Measurements from ENCODE around the gene SS18L1. TPM values are rescaled to one million over a fixed set of nuclear protein-coding genes. Genes with fewer than 3 reads are reported as not detected.

The SS18L1 gene
- total and polyA plus RNA-seq, 10 of the 15 experiments (the other 5 are each of a cell fraction or from before 2014, with no cell fraction given): 1.8 to 20.0 (median 6.6) TPM

DNA sequence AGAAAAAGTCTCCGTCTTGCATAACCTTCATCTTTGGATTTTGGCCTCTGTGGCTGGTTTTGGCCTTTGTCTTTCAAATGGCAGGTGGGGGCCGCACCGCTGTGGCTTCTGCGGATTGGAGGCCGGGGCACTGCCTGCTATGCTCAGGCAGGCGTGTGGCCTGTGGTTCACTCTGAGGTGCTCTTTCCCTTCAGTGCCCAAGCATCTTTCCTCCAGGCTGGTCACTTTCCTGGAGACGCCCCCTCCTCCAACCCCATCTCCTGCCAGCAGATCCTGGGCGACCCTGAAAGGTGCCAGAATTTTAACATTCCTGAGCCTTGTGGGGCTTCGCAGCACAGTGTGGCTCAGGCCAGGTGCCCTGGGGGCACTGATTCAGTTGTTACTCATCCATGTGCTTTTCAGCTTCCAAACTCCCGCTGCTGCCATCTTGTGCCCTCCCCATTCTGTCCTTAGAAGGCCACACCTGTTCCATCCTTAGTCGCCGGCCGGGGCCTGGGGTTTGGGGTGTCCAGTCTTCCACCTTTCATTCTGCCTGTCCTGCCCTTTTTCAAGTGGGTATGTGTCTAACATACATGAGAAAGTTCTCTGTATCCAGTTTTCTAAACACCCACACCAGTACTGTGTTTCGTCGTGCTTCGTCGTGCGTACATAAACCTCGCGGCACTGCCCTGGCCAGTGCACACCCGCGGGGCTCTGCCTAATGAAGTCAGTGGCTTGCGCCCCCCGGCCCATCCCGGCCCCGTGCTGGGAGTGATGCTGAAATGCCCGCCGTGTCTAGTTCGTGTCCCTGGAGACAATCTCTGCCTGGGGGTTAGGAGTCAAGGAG lies 12.1 kb downstream of the SS18L1 start (continued):
- TF ChIP-seq ZNF384 (IDR thresholded peaks at IDR 0.05; ENCODE audit: borderline replicate concordance, low read depth, low read length): no peak
- TF ChIP-seq TCF3 (IDR thresholded peaks at IDR 0.05; ENCODE audit: borderline replicate concordance, insufficient read depth, low read depth, low read length): no peak
- no peak for TF ChIP-seq EZH2 (IDR thresholded peaks at IDR 0.05; ENCODE audit: borderline replicate concordance, control insufficient read depth, low read depth, low read length)
- TF ChIP-seq CHD1 (IDR thresholded peaks at IDR 0.05; ENCODE audit: low read depth, low read length): no peak

DNA sequence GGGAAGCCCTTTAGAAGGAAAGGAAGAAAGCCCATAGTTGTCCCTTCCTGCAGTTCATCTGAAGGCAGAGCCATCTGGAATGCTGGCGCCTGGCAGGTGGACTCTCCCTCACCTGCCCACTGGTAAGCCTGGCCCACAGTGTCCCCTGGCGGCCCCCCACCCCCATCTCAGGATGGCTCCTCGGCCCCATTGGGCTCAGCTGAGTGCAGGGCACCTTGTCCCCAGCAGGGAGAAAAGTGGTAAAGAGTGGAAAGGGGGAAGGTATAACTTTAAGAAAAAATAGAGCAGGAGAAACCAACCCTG lies 12.6 kb downstream of the SS18L1 start:
- 62% methylated on average over 3 of the region's 3 CpGs for WGBS (ENCODE audit: insufficient coverage, insufficient replicate concordance, low lambda C conversion rate, missing lambda C conversion rate)
- no peaks in the 10 kb centered on the region; the same call in 2 of the 3 replicates for H3K9me3 ChIP-seq (replicated peaks; ENCODE audit: control insufficient read depth, insufficient read depth, low read length)
- no peak overlapping the region for H3K4me3 ChIP-seq
- ChIA-PET CTCF (interaction anchor here (0.8 to 1.5 kb wide), 3 partner anchors 12 to 145 kb away, joined by 3 to 8 read pairs (median 5); no protein-coding TSS in a partner anchor), POLR2A (no interaction called here), RAD21 (ENCODE audit: unreplicated experiment) (no interaction called here), SMC1A (ENCODE audit: uncharacterized antibody, unreplicated experiment) (no interaction called here)
- no peak overlapping the region for H3K4me2 ChIP-seq (ENCODE audit: control insufficient read depth, insufficient read depth)
- ATAC-seq (peak; percentile 12; the same call in 1 of the 3 replicates), DNase-seq (ENCODE audit: low read depth, low spot score) (no peak), FAIRE-seq (no peak)
- in situ Hi-C loops (cut with MboI) (no loop called here), intact Hi-C loops (cut with micrococcal nuclease; ENCODE audit: unreplicated experiment) (no loop called here)
- no peak overlapping the region for H2AFZ ChIP-seq (ENCODE audit: control insufficient read depth, low read depth, low read length)
- peaks cover 6% of the 10 kb centered on the region for H3K79me2 ChIP-seq (ENCODE audit: control insufficient read depth, insufficient read depth, low read length)
- peaks cover 9% of the 10 kb centered on the region for H3K4me1 ChIP-seq (ENCODE audit: control insufficient read depth, insufficient read depth, low read length)
- peaks cover 15 to 25% of the 10 kb centered on the region in 2 experiments; a peak in 3 of 4 replicates for H3K36me3 ChIP-seq (ENCODE audit: control insufficient read depth in 2 of 2, insufficient read depth in 2 of 2, low read length in 1 of 2)
- no peak overlapping the region for H3K9ac ChIP-seq (ENCODE audit: control insufficient read depth, insufficient read depth, low read length)
- H4K20me1 ChIP-seq (ENCODE audit: control insufficient read depth, insufficient read depth): no peaks in the 10 kb centered on the region
- no peaks in the 10 kb centered on the region for H3K27me3 ChIP-seq (replicated peaks in 1 of 2; ENCODE audit: control insufficient read depth in 2 of 2, insufficient read depth in 2 of 2, low read length in 1 of 2)
- no TSS peak for BruUV-seq (replicated peaks)
- no peak overlapping the region for H3K27ac ChIP-seq (ENCODE audit: control insufficient read depth, insufficient read depth)
- TF ChIP-seq, protein P1, sequence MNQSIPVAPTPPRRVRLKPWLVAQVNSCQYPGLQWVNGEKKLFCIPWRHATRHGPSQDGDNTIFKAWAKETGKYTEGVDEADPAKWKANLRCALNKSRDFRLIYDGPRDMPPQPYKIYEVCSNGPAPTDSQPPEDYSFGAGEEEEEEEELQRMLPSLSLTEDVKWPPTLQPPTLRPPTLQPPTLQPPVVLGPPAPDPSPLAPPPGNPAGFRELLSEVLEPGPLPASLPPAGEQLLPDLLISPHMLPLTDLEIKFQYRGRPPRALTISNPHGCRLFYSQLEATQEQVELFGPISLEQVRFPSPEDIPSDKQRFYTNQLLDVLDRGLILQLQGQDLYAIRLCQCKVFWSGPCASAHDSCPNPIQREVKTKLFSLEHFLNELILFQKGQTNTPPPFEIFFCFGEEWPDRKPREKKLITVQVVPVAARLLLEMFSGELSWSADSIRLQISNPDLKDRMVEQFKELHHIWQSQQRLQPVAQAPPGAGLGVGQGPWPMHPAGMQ (IDR thresholded peaks at IDR 0.05; ENCODE audit: borderline replicate concordance): no peak
- TF ChIP-seq, protein P2, sequence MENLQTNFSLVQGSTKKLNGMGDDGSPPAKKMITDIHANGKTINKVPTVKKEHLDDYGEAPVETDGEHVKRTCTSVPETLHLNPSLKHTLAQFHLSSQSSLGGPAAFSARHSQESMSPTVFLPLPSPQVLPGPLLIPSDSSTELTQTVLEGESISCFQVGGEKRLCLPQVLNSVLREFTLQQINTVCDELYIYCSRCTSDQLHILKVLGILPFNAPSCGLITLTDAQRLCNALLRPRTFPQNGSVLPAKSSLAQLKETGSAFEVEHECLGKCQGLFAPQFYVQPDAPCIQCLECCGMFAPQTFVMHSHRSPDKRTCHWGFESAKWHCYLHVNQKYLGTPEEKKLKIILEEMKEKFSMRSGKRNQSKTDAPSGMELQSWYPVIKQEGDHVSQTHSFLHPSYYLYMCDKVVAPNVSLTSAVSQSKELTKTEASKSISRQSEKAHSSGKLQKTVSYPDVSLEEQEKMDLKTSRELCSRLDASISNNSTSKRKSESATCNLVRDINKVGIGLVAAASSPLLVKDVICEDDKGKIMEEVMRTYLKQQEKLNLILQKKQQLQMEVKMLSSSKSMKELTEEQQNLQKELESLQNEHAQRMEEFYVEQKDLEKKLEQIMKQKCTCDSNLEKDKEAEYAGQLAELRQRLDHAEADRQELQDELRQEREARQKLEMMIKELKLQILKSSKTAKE (IDR thresholded peaks at IDR 0.05; ENCODE audit: low read depth, poor library complexity, severe bottlenecking): no peak
- TF ChIP-seq, protein P3, sequence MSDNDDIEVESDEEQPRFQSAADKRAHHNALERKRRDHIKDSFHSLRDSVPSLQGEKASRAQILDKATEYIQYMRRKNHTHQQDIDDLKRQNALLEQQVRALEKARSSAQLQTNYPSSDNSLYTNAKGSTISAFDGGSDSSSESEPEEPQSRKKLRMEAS (IDR thresholded peaks at IDR 0.05; ENCODE audit: low read depth, low read length): no peak
- TF ChIP-seq, protein P4, sequence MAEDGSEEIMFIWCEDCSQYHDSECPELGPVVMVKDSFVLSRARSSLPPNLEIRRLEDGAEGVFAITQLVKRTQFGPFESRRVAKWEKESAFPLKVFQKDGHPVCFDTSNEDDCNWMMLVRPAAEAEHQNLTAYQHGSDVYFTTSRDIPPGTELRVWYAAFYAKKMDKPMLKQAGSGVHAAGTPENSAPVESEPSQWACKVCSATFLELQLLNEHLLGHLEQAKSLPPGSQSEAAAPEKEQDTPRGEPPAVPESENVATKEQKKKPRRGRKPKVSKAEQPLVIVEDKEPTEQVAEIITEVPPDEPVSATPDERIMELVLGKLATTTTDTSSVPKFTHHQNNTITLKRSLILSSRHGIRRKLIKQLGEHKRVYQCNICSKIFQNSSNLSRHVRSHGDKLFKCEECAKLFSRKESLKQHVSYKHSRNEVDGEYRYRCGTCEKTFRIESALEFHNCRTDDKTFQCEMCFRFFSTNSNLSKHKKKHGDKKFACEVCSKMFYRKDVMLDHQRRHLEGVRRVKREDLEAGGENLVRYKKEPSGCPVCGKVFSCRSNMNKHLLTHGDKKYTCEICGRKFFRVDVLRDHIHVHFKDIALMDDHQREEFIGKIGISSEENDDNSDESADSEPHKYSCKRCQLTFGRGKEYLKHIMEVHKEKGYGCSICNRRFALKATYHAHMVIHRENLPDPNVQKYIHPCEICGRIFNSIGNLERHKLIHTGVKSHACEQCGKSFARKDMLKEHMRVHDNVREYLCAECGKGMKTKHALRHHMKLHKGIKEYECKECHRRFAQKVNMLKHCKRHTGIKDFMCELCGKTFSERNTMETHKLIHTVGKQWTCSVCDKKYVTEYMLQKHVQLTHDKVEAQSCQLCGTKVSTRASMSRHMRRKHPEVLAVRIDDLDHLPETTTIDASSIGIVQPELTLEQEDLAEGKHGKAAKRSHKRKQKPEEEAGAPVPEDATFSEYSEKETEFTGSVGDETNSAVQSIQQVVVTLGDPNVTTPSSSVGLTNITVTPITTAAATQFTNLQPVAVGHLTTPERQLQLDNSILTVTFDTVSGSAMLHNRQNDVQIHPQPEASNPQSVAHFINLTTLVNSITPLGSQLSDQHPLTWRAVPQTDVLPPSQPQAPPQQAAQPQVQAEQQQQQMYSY (CRISPR knock-in tag; IDR thresholded peaks at IDR 0.05): no peak
- no peak for TF ChIP-seq MEF2A (IDR thresholded peaks at IDR 0.05; ENCODE audit: insufficient read depth, low read depth, low read length)
- TF ChIP-seq, protein P5, sequence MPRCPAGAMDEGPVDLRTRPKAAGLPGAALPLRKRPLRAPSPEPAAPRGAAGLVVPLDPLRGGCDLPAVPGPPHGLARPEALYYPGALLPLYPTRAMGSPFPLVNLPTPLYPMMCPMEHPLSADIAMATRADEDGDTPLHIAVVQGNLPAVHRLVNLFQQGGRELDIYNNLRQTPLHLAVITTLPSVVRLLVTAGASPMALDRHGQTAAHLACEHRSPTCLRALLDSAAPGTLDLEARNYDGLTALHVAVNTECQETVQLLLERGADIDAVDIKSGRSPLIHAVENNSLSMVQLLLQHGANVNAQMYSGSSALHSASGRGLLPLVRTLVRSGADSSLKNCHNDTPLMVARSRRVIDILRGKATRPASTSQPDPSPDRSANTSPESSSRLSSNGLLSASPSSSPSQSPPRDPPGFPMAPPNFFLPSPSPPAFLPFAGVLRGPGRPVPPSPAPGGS (IDR thresholded peaks at IDR 0.05; ENCODE audit: borderline replicate concordance, insufficient read depth, low read depth, low read length, poor library complexity, severe bottlenecking): no peak
- TF ChIP-seq TCF3 (IDR thresholded peaks at IDR 0.05; ENCODE audit: borderline replicate concordance, insufficient read depth, low read depth, low read length): no peak
- TF ChIP-seq MTA2 (IDR thresholded peaks at IDR 0.05; ENCODE audit: low read depth): no peak
